ENCODE results near the gene ERFL.
"Not testable (repeated sequence)": the region's sequence is repeated elsewhere in the genome, so short reads cannot be mapped to it uniquely, and the experiment has no call there.

DNA sequence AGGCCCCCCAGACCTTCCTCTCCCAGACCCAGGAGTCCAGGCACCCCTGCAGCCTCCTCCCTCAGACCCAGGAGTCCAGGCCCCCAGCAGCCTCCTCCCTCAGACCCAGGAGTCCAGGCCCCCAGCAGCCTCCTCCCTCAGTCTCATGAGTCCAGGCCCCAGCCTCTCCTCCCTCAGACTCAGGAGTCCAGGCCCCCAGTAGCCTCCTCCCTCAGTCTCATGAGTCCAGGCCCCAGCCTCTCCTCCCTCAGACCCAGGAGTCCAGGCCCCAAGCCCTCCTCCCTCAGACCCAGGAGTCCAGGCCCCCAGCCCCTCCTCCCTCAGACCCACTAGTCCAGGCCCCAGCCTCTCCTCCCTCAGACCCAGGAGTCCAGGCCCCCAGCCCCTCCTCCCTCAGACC, 11.0 kb upstream of the ERFL start:
- TF ChIP-seq, protein P1, sequence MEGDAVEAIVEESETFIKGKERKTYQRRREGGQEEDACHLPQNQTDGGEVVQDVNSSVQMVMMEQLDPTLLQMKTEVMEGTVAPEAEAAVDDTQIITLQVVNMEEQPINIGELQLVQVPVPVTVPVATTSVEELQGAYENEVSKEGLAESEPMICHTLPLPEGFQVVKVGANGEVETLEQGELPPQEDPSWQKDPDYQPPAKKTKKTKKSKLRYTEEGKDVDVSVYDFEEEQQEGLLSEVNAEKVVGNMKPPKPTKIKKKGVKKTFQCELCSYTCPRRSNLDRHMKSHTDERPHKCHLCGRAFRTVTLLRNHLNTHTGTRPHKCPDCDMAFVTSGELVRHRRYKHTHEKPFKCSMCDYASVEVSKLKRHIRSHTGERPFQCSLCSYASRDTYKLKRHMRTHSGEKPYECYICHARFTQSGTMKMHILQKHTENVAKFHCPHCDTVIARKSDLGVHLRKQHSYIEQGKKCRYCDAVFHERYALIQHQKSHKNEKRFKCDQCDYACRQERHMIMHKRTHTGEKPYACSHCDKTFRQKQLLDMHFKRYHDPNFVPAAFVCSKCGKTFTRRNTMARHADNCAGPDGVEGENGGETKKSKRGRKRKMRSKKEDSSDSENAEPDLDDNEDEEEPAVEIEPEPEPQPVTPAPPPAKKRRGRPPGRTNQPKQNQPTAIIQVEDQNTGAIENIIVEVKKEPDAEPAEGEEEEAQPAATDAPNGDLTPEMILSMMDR (IDR thresholded peaks at IDR 0.05; ENCODE audit: low read length), result not testable (repeated sequence)
- not testable (repeated sequence) for TF ChIP-seq EZH2 (IDR thresholded peaks at IDR 0.05; ENCODE audit: borderline replicate concordance, low read length)

All from OCI-LY1 (cell line).